CD14-positive monocyte (primary cell): Measurements from ENCODE around the gene SNAP47. TPM values are rescaled to one million over a fixed set of nuclear protein-coding genes. Genes with fewer than 3 reads are reported as not detected.

Experiments used
- DNase-seq, 3 donors: peaks; one replicate each; pipeline ENCODE4 v3.0.0-alpha.2; 2011 to 2022
- H2AFZ ChIP-seq: 2 replicates; pipeline ENCODE4 v1.6.0; 2012; ENCODE audit warnings: mild to moderate bottlenecking, low read depth, low read length, inconsistent platforms; ENCODE audit not compliant: insufficient read depth, poor library complexity, severe bottlenecking
- H3K27ac ChIP-seq, 2 donors: 1 replicate in 1 of 2; 2 replicates in 1 of 2; pipeline ENCODE4 v1.5.1; 2012 to 2013; ENCODE audit warnings: low read length in 2 of 2, control low read depth in 1 of 2, inconsistent platforms in 1 of 2, low read depth in 1 of 2, mild to moderate bottlenecking in 1 of 2
- H3K27me3 ChIP-seq, 2 donors: one replicate each; pipeline versions ENCODE4 v1.6.0 to v1.6.1; 2011 to 2013; ENCODE audit warnings: low read length in 2 of 2; ENCODE audit not compliant: control insufficient read depth in 2 of 2, insufficient read depth in 2 of 2
- H3K36me3 ChIP-seq, 2 donors: replicated peaks in 1 of 2; 1 replicate in 1 of 2; 2 replicates in 1 of 2; pipeline versions ENCODE4 v1.5.1 to v1.6.1; 2012 to 2013; ENCODE audit warnings: low read length in 2 of 2, control low read depth in 1 of 2, inconsistent platforms in 1 of 2, mild to moderate bottlenecking in 1 of 2; ENCODE audit not compliant: insufficient read depth in 2 of 2, control insufficient read depth in 1 of 2
- H3K4me1 ChIP-seq, 2 donors: 1 replicate in 1 of 2; 2 replicates in 1 of 2; pipeline versions ENCODE4 v1.5.1 to v1.6.1; 2012 to 2013; ENCODE audit warnings: low read length in 2 of 2, control low read depth in 1 of 2, inconsistent platforms in 1 of 2, mild to moderate bottlenecking in 1 of 2, moderate library complexity in 1 of 2; ENCODE audit not compliant: insufficient read depth in 2 of 2, control insufficient read depth in 1 of 2
- H3K4me2 ChIP-seq: replicated peaks from 2 replicates; pipeline ENCODE3; 2012; ENCODE audit warnings: low read length, moderate library complexity, mild to moderate bottlenecking; ENCODE audit not compliant: poor library complexity, severe bottlenecking; ENCODE audit errors: extremely low read depth
- H3K4me3 ChIP-seq, 3 experiments: fragments of 200-600 bp in 1 of 3; sonication (generic) in 1 of 3; replicated peaks in 1 of 3; 1 replicate in 2 of 3; 2 replicates in 1 of 3; pipeline ENCODE4 v1.5.1; 2011 to 2013; ENCODE audit warnings: low read length in 3 of 3, mild to moderate bottlenecking in 3 of 3, control low read depth in 2 of 3, low read depth in 2 of 3, inconsistent platforms in 1 of 3, moderate library complexity in 1 of 3
- H3K79me2 ChIP-seq: 2 replicates; pipeline ENCODE4 v1.6.0; 2012; ENCODE audit warnings: mild to moderate bottlenecking, control low read depth, inconsistent platforms, low read length, moderate library complexity; ENCODE audit not compliant: insufficient read depth
- H3K9ac ChIP-seq: 2 replicates; pipeline ENCODE4 v1.6.0; 2017; ENCODE audit warnings: low read length, mild to moderate bottlenecking; ENCODE audit not compliant: insufficient read depth, poor library complexity, severe bottlenecking
- H3K9me3 ChIP-seq, 2 donors: replicated peaks in 1 of 2; 1 replicate in 1 of 2; 2 replicates in 1 of 2; pipeline versions ENCODE4 v1.5.1 to v1.6.1; 2012 to 2013; ENCODE audit warnings: low read length in 2 of 2, control low read depth in 1 of 2; ENCODE audit not compliant: control insufficient read depth in 1 of 2, insufficient read depth in 1 of 2
- H4K20me1 ChIP-seq: 2 replicates; pipeline ENCODE4 v1.6.0; 2012; ENCODE audit warnings: mild to moderate bottlenecking, low read length, control low read depth, moderate library complexity; ENCODE audit not compliant: insufficient read depth
- H3K27ac Mint-ChIP-seq, 7 donors: one replicate each; pipeline ENCODE4 v1.8.0; 2020; ENCODE audit warnings: mild to moderate bottlenecking in 7 of 7, mixed read lengths in 7 of 7, moderate library complexity in 6 of 7, inconsistent platforms in 2 of 7
- H3K27me3 Mint-ChIP-seq, 3 donors: one replicate each; pipeline ENCODE4 v1.8.0; 2021 to 2022; ENCODE audit warnings: low read depth in 3 of 3, mild to moderate bottlenecking in 3 of 3, mixed read lengths in 3 of 3, moderate library complexity in 3 of 3, inconsistent platforms in 1 of 3
- H3K36me3 Mint-ChIP-seq, 2 donors: one replicate each; pipeline ENCODE4 v1.8.0; 2020; ENCODE audit warnings: mixed read lengths in 2 of 2, inconsistent platforms in 1 of 2, mild to moderate bottlenecking in 1 of 2
- H3K4me1 Mint-ChIP-seq: one replicate; pipeline ENCODE4 v1.8.0; 2020; ENCODE audit warnings: mild to moderate bottlenecking, mixed read lengths
- H3K4me3 Mint-ChIP-seq, 2 donors: one replicate each; pipeline ENCODE4 v1.8.0; 2020; ENCODE audit warnings: mild to moderate bottlenecking in 2 of 2, mixed read lengths in 2 of 2, moderate library complexity in 1 of 2
- H3K9me3 Mint-ChIP-seq, 7 donors: one replicate each; pipeline ENCODE4 v1.8.0; 2020 to 2022; ENCODE audit warnings: mixed read lengths in 7 of 7, mild to moderate bottlenecking in 6 of 7, moderate library complexity in 6 of 7, inconsistent platforms in 2 of 7
- WGBS: methylation state at CpG from one replicate; pipeline ENCODE4 v1.1.5; 2013; ENCODE audit warnings: missing lambda C conversion rate; ENCODE audit not compliant: insufficient coverage; 5-methylcytosine and 5-hydroxymethylcytosine counted together
- intact Hi-C, 2 donors: fragments of 100-400 bp; cut with micrococcal nuclease; formaldehyde crosslinking; loops; one replicate each; pipeline versions ENCODE4 v1.15.0 to v1.15.1; 2023
- polyA plus RNA-seq, 3 donors: library from polyadenylated mRNA; depleted of rRNA in 1 of 3; unstranded in 2 of 3; stranded (reverse) in 1 of 3; fragments of 300-500 nt in 2 of 3; fragments of >200 nt in 1 of 3; fragmentation: Illumina TruSeq in 2 of 3; gene quantifications; 1 replicate in 2 of 3; 2 replicates in 1 of 3; pipeline ENCODE4 v1.2.3, GENCODE V29; 2012 to 2021
- TF ChIP-seq, protein P1 (sequence below): fragments of 200-600 bp; IDR thresholded peaks from one replicate; pipeline ENCODE4 v1.8.0; 2022; ENCODE audit warnings: antibody characterized with exemption, mild to moderate bottlenecking

SNAP47 gene
- polyA plus RNA-seq, 3 donors = 15.4 to 25.0 (median 20.5) TPM

DNA sequence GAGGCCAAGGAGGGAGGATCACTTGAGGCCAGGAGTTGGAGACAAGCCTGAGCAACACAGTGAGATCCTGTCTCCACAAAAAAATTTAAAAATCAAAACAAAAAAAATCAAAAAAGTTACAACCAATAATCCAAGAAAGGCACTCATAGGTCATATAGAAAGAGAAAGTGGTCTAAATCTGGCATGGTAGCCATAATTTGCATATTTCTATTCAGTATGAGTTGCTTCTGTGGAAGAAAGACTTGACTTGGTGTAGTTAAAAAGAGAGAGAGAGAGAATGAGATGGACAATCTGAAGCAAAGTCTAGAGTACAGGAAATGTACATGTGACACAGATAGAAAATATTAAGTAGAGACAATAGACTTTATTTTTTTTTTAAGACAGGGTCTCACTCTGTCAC is 22.6 kb upstream of the SNAP47 start:
- Mint-ChIP-seq H3K9me3 (peaks cover 28 to 67% (median 56%) of the 10 kb centered on the region in 7 donors), H3K27me3 (peaks cover 3 to 5% (median 4%) of the 10 kb centered on the region in 3 donors), H3K36me3 (no peaks in the 10 kb centered on the region), H3K27ac (no peak overlapping the region), H3K4me3 (no peak overlapping the region), H3K4me1 (no peaks in the 10 kb centered on the region)
- Histone ChIP-seq H3K4me1 (no peaks in the 10 kb centered on the region), H3K4me3 (no peak overlapping the region), H4K20me1 (no peaks in the 10 kb centered on the region), H3K36me3 (no peaks in the 10 kb centered on the region), H3K9me3 (peaks cover 30 to 47% of the 10 kb centered on the region in 2 donors), H3K79me2 (no peaks in the 10 kb centered on the region), H2AFZ (no peak overlapping the region), H3K27me3 (no peaks in the 10 kb centered on the region), H3K4me2 (no peak overlapping the region), H3K27ac (no peak overlapping the region), H3K9ac (no peak overlapping the region)
- DNase-seq = no peak
- TF ChIP-seq, protein P1, sequence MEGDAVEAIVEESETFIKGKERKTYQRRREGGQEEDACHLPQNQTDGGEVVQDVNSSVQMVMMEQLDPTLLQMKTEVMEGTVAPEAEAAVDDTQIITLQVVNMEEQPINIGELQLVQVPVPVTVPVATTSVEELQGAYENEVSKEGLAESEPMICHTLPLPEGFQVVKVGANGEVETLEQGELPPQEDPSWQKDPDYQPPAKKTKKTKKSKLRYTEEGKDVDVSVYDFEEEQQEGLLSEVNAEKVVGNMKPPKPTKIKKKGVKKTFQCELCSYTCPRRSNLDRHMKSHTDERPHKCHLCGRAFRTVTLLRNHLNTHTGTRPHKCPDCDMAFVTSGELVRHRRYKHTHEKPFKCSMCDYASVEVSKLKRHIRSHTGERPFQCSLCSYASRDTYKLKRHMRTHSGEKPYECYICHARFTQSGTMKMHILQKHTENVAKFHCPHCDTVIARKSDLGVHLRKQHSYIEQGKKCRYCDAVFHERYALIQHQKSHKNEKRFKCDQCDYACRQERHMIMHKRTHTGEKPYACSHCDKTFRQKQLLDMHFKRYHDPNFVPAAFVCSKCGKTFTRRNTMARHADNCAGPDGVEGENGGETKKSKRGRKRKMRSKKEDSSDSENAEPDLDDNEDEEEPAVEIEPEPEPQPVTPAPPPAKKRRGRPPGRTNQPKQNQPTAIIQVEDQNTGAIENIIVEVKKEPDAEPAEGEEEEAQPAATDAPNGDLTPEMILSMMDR = no peak
- intact Hi-C loops = no loop called here

- Histone ChIP-seq H3K27me3 (no peaks in the 10 kb centered on the region), H3K79me2 (no peaks in the 10 kb centered on the region), H2AFZ (no peak overlapping the region), H4K20me1 (no peaks in the 10 kb centered on the region), H3K9me3 (peaks cover 48 to 54% of the 10 kb centered on the region in 2 donors), H3K4me2 (no peak overlapping the region), H3K4me1 (no peaks in the 10 kb centered on the region), H3K4me3 (no peak overlapping the region), H3K9ac (no peak overlapping the region), H3K27ac (no peak overlapping the region), H3K36me3 (no peaks in the 10 kb centered on the region)
- no CpG with 5 or more reads among the region's 2 CpGs for WGBS
- H3K4me1 Mint-ChIP-seq = no peaks in the 10 kb centered on the region
- H3K27ac Mint-ChIP-seq = no peak overlapping the region
- no peaks in the 10 kb centered on the region for H3K36me3 Mint-ChIP-seq
- intact Hi-C loops = no loop called here
- DNase-seq = no peak
- H3K27me3 Mint-ChIP-seq = peaks cover 3 to 8% (median 5%) of the 10 kb centered on the region in 3 donors
- TF ChIP-seq, protein P1 = no peak
- H3K4me3 Mint-ChIP-seq = no peak overlapping the region
- H3K9me3 Mint-ChIP-seq = peaks cover 57 to 91% (median 79%) of the 10 kb centered on the region in 7 donors
Measured at GRCh38 chr1:227718932-227719331, 16.3 kb upstream of the SNAP47 start.
